GM19099 (cell line): ENCODE data around the gene PLXDC2.

Source experiments
- POLR2A ChIP-seq: IDR thresholded peaks from 3 replicates; pipeline ENCODE4 v1.6.1; 2011; ENCODE audit warnings: low read depth; ENCODE audit not compliant: insufficient read length; ENCODE audit errors: extremely low read depth

Gene PLXDC2

DNA sequence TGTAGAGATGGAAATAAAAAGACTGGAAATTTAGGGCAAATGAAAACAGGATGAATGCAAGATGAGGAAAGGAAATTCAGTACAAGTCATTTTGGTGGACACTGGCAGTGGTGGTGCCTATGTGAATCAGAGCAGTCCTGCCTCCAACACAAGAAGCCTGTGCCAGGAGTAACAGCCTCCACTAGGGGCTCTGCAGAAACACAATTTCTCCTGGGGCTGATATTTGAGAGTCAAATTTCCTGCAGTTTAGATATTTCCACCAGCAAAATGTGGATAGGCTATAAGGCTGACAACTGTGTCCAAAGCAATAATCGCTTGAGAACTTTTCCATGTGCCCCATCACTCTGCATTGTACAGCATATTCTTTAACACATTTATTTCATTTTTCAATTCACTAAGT is 4.7 kb upstream of the PLXDC2 start:
- no peak for TF ChIP-seq POLR2A

DNA sequence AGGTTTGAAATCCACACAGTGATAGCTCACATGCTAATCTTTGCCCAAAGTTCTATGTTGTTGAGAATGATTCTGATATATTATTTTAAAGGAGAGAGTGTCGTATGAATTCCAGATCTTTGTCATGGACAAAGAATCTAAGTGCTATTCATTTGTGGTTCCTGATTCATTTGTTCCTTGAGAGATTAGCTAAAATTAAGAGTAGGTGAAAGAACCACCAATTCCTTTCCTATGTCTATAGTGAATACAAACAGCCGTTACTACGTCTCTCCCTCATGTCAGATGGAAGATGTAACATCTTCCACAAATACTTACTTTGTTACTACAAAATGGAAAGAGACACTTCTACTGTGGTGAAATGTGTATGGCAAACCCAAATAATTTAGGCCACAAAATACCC is 3.3 kb upstream of the PLXDC2 start:
- TF ChIP-seq POLR2A, result no peak

DNA sequence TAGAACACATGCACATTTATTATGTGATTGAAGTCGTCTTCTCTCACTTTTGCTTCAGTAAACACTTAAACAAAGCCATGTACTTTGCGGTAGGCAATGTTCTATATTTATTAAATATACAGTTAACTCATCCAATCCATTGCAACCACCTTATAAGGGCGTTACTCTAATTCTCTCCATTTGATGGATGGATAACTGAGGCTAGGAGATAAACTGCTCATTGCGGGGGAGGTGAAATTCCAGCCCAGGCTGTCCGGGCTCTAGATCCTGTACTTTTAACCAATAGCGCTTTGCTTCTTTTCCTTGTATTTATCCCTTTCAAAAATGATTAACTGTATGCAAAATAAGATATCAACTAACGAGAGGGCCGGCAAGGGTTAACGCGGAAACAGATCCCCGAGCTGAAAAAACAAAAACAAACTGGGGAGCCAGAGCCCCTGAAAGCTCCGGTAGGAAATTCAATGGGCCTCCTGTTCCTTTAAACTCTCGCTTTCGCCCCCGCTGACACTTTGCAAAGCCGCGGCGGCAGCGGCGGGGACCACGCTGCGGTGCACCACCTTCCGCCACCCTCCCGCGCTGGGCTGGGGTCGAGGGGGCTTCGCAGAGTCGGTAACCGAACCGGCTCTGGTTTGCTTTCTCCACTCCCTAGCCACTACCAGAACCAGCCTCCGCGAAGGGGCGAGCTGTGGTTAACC is 1.0 kb upstream of the PLXDC2 start:
- no peak for TF ChIP-seq POLR2A

DNA sequence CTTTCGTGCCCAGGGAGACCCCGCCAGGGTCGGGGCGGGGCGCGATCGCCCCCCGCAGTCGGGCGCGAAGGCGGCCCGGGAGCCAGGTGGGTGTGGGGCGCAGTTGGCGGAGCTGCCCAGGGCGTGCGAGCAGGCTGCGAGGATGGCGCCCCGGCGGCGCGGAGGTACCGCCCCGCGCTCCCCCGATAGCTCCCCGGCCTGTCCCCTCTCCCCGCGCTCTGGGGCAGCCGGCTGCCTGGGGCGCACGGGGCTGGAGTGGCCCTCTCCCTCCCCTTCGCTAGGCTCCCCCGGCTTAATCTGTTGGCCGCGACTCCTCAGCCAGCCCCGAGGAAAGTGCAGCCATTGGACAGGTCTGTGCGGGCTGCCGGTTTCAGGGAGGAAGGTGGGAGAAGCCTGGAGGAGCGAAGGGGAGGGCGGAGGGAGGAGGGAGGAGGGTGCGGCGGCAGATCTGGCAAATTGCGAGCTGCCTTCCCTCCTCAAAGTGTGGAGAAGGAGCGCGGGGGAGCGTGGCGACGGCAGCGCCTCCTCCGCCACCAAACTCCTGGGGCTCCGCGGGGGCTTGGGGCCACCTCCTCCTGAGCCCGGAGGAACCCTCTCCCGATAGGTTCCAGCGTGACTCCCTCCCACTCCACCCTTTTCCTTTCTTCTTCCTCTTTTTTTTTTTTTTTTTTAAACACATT is 361 bp upstream of the PLXDC2 start:
- peak; percentile 21 for TF ChIP-seq POLR2A

DNA sequence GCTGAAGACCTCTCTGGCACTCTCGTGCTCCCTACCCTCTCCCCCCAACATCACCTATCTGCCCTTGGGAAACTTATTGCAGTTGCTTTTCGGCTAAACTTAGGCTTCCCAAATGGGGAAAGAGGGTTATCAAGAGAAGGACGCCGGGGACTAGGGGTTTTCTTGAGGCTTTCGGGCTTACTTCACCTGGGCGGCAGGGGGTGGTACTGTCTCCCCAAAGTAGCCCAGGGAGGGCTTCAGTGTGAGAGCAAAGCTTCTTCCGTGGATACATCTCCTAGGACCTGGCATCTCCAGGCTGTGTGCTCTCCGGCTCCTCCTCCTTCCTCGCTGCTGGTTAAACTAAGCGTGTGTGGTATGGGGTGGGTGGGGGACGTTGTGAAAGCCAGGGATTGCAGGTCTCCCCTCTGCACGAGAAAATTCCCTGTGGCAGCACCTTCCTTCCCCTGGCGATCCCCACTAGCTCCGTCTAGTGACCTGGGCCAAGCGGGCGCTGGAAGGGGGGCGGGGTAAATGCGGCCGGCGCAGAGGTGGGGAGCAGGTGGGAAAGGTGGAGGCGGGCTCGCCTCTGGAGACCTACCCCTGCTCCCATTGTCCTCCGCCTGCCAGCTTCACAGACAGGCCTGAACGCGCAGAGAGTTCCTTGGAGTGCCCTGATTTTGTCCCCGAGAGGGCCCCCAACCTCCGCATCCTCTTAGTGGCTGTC is 1.1 kb downstream of the PLXDC2 start:
- no peak for TF ChIP-seq POLR2A

DNA sequence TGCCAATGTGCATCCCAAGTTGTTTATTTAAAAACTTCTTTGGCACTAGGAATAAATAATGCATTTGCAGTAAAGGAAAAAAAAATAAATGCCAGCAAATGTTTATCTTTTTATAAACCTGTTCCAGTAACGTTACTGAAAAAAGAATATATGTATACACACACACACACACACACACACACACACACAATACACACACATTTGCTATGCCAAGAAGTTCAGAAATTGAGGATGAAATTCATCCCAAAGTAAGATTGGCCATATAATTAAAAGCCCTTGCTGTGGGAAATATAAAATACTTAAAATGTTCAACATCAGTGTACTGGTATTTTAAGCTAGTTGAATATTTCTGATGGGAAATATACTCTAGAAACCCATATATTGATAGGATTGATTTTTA is 2.6 kb downstream of the PLXDC2 start:
- TF ChIP-seq POLR2A, result no peak

DNA sequence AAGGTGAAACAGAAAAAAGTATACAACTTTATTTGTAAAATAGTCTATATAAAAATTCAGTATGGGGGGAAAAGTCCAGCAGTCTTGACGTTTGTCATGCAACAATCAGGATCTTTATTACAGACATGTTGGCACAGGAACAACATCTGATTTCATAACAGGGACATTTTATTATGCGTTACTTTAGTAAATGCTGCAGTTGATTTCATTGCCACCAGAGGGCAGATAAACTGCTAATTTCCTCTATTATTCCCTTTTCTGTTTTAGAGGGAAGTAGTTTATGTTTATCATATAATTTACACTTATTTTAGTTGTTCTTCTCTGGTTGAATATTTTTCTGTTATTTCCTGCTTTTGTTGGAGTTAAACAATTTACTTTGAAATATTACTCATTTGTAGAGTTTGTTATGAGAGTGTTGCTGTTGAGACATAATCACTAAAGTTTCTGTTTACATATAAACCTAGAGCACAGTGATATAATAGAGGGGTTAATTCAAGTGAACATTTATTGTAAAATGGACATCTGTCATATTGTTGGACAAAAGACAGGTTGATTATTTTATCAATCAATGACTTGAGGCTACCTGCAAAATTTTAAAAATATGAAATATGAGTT is 3.3 kb downstream of the PLXDC2 start:
- TF ChIP-seq POLR2A, result no peak

DNA sequence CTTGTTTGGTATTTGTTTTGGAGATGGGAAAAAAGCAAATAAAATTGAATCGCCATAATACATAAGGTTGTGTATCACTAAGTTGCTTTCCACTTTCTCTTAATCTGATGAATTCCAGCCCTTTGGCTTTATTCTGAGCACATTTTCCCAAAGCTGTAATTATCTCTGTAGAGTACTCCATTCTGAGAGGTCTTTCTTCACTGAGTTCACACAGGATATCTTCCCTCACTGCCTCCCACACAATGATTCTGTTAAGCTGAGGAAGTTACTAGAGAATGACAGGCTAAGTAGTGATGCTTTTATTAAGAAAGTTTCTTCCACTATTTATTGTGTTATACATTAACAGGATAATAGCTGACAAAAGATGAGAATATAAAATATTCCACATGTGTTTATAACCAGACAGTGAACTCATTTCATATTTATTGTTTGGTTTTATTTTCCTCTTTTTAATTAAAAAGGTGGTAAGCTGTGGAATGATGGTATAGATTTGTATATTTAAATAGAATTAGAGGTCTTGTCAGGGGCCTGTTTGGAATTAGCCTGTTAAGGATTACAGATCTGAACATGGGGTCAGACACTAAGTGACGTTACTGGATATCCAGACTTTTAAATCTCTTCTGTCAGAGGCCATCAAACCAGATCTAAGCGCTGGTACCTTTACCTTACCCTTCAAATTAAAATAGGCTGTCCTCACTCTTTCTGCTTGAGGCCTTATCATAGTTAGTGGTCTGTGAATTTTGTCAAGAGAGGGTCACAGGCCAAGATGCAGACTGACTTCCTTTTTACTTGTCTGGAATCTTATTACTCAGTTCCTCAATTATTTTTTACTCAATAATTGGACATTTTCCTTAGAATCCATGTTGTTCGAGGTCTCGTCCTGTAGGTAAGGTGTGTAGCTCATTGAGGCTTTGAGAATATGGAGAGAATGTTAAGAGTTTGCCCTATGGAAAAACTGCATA is 8.4 kb downstream of the PLXDC2 start:
- no peak for TF ChIP-seq POLR2A

DNA sequence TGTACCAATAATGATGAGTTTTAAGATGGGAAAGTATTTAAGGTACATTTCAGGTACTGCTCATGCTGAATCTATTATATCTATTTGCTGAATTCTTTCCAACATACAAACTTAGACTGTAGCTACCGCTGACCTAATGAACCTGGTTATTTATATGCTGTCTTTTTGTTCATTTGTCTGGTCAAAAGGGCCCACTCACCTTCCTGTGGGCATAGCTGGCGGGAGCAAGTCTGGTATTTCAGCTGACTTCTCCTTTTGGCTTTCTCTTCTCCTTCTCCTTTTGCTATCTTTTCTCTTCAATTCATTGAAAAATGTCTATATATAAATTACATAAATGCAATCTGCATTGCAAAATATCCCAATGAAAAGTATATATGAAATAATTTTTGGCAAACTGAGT is 9.5 kb downstream of the PLXDC2 start:
- TF ChIP-seq POLR2A, result no peak

DNA sequence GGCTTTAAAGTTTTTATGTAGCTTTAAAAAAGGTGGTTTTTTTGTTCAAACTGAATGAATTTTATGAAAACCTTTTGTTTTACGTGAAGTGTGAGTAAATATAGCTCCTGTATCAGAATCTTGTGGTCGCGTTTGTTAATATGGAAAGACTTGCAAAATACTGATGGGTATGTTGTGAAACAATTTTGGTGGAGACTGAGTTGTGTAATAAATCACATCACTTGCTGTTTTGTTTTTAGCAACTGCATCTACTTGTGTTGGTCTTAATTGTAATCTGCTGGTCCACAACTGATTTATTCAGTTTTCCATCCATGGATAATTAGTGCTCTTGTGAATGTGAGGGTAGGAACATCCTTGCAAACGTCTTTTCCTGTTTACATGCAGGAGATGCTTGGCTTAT is 10.5 kb downstream of the PLXDC2 start:
- no peak for TF ChIP-seq POLR2A

DNA sequence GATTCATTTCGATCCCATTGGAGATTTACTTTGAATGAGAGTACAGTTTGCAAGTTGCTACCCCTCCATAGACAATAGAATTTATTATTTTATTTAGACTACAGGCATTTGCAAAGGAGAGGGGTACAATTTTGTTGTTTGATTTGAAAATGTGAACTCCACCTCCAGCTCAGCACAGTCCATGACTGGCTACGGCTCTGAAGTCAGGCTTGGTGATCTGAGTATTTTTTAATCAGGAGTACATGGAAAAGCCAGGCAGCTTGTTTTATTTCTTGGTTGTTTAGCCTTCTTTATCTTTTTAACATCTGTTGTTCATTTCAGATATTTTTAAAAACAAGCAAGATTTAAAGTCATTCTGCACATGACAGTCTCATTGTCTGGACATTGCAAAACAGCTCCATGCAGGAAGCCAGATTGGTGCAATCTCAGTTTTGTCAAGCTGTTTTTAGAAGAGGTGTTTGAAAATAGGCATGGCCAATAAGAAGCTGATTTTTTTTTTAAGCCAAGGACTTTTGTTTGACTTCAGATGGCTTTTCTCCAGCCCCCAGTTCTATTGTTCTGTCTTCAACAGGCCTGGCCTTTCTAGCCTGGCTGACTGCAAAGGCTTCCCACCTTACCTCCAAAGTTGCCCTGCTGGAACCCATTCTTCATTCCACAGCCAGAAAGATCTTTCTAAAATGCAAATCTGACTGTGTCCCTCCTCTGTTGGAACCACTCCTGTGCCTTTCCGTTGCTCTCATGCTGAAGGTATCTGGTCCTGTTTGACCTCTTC is 12.2 kb downstream of the PLXDC2 start:
- TF ChIP-seq POLR2A, result no peak

DNA sequence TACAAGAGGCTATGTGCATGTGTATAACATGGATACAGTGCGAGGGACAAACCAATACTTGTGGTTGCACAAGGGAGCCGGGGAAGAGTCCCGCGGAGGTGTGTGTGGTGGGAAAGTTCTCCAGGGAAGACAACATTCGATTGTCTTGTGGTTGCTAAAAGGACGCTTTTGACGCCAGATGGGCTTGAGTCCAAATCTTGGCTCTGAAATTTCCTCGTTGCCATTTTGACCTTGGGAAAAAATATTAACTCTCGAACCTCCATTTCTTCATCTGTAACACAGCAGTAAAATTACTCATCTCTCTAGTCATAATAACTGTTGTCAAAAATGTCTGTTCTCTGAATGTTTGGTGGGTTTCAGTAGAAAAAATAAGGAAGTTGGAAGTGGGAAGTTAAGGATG is 16.5 kb downstream of the PLXDC2 start:
- no peak for TF ChIP-seq POLR2A

DNA sequence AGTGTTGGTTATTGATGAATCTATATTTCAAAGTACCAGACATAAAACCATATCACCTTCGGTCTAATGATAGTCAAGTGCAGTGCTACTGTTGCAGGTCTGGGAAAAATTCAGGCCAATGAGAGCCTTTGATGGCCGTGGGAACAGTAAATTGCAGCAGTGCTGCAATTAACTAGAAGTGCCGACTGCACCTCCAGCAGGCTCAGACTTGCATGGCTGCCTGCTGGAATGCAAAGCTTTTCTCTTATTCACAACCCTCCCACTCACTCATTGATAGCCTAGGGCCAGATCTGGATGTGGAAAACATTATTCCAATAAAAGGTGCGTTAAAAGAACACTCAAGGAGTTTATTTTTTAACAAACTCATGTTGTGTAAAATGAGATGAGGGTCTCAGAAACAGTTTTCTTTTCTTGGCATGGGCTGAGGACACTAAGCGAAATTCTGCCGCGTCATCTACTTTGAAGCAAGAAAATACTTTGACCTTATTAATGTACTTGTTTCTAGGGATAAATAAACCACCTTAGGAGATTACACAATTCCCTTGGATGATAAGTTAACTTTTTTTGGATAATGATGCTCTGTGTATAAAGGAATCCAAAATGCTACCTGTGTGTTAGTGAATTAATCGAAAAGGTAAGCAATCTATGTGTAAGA is 17.1 kb downstream of the PLXDC2 start:
- TF ChIP-seq POLR2A, result no peak

DNA sequence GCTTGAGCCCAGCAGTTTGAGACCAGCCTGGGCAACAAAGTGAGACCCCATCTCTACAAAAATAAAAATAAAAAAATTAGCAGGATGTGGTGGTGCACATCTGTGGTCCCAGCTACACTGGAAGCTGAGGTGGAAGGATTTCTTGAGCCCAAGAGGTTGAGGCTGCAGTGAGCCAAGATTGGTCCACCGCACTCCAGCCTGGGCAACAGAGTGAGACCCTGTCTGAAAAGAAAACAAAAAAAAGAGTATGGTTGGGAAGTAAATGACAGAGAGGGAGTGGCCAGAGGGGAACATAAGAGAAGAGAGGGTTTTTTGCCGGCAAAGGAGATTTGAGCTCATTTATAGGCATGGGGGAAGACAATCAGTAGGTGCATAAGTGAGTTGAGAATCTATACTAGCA is 19.7 kb downstream of the PLXDC2 start:
- no peak for TF ChIP-seq POLR2A

DNA sequence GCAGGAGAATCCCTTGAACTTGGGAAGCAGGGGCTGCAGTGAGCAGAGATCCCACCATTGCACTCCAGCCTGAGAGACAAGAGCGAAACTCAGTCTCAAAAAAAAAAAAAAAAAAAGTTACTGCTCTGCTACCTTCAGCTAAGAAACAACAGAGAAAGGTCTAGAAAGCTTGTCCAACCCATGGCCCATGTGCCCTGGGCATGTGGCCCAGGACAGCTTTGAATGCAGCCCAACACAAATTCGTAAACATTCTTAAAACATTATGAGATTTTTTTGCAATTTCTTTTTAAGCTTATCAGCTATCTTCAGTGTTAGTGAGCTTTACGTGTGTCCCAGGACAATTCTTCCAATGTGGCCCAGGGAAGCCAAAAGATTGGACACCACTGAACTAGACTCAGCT is 22.9 kb downstream of the PLXDC2 start:
- TF ChIP-seq POLR2A, result no peak
